ENCODE measurements around the gene HEXIM2.

HEXIM2 gene

GRCh38 chr17:45148183-45149036, 13.3 kb upstream of the HEXIM2 start, which contains the start of gene HEXIM1 (continued):
- no peak for TF ChIP-seq ZNF707 (tag by site-specific recombination; IDR thresholded peaks at IDR 0.05)
- no peak for TF ChIP-seq ZNF311 (tag by site-specific recombination; IDR thresholded peaks at IDR 0.05; ENCODE audit: borderline replicate concordance)
- no peak for TF ChIP-seq ZNF571 (tag by site-specific recombination; IDR thresholded peaks at IDR 0.05)
- peak; percentile 100 for TF ChIP-seq IKZF3 (tag by site-specific recombination; IDR thresholded peaks at IDR 0.05)
- TF ChIP-seq ZFP69B (tag by site-specific recombination; IDR thresholded peaks at IDR 0.05): peak; percentile 93
- no peak for TF ChIP-seq ZNF514 (tag by site-specific recombination; IDR thresholded peaks at IDR 0.05)
- TF ChIP-seq, protein P1, sequence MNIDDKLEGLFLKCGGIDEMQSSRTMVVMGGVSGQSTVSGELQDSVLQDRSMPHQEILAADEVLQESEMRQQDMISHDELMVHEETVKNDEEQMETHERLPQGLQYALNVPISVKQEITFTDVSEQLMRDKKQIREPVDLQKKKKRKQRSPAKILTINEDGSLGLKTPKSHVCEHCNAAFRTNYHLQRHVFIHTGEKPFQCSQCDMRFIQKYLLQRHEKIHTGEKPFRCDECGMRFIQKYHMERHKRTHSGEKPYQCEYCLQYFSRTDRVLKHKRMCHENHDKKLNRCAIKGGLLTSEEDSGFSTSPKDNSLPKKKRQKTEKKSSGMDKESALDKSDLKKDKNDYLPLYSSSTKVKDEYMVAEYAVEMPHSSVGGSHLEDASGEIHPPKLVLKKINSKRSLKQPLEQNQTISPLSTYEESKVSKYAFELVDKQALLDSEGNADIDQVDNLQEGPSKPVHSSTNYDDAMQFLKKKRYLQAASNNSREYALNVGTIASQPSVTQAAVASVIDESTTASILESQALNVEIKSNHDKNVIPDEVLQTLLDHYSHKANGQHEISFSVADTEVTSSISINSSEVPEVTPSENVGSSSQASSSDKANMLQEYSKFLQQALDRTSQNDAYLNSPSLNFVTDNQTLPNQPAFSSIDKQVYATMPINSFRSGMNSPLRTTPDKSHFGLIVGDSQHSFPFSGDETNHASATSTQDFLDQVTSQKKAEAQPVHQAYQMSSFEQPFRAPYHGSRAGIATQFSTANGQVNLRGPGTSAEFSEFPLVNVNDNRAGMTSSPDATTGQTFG (tag by site-specific recombination; IDR thresholded peaks at IDR 0.05; ENCODE audit: borderline replicate concordance): peak; percentile 98
- peak; percentile 98 for TF ChIP-seq ZNF24 (tag by site-specific recombination; IDR thresholded peaks at IDR 0.05)
- TF ChIP-seq ZNF747 (tag by site-specific recombination; IDR thresholded peaks at IDR 0.05): peak; percentile 99
- no peak for TF ChIP-seq ZNF248 (tag by site-specific recombination; IDR thresholded peaks at IDR 0.05)
- TF ChIP-seq ZNF174 (tag by site-specific recombination; IDR thresholded peaks at IDR 0.05): no peak
- peak; percentile 95 for TF ChIP-seq ZNF792 (tag by site-specific recombination; IDR thresholded peaks at IDR 0.05)
- peak; percentile 74 for TF ChIP-seq ZSCAN4 (tag by site-specific recombination; IDR thresholded peaks at IDR 0.05)
- TF ChIP-seq, protein P2, sequence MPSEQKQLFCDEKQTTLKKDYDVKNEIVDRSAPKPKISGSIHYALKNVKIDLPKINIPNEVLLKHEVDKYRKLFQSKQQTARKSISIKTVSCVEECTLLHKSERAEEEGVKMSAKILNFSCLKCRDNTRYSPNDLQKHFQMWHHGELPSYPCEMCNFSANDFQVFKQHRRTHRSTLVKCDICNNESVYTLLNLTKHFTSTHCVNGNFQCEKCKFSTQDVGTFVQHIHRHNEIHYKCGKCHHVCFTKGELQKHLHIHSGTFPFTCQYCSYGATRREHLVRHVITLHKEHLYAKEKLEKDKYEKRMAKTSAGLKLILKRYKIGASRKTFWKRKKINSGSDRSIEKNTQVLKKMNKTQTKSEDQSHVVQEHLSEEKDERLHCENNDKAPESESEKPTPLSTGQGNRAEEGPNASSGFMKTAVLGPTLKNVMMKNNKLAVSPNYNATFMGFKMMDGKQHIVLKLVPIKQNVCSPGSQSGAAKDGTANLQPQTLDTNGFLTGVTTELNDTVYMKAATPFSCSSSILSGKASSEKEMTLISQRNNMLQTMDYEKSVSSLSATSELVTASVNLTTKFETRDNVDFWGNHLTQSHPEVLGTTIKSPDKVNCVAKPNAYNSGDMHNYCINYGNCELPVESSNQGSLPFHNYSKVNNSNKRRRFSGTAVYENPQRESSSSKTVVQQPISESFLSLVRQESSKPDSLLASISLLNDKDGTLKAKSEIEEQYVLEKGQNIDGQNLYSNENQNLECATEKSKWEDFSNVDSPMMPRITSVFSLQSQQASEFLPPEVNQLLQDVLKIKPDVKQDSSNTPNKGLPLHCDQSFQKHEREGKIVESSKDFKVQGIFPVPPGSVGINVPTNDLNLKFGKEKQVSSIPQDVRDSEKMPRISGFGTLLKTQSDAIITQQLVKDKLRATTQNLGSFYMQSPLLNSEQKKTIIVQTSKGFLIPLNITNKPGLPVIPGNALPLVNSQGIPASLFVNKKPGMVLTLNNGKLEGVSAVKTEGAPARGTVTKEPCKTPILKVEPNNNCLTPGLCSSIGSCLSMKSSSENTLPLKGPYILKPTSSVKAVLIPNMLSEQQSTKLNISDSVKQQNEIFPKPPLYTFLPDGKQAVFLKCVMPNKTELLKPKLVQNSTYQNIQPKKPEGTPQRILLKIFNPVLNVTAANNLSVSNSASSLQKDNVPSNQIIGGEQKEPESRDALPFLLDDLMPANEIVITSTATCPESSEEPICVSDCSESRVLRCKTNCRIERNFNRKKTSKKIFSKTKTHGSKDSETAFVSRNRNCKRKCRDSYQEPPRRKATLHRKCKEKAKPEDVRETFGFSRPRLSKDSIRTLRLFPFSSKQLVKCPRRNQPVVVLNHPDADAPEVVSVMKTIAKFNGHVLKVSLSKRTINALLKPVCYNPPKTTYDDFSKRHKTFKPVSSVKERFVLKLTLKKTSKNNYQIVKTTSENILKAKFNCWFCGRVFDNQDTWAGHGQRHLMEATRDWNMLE (tag by site-specific recombination; conservative IDR thresholded peaks at IDR 0.05; ENCODE audit: low read depth): peak; percentile 27; the same call in 1 of the 2 replicates
- TF ChIP-seq, protein P3, sequence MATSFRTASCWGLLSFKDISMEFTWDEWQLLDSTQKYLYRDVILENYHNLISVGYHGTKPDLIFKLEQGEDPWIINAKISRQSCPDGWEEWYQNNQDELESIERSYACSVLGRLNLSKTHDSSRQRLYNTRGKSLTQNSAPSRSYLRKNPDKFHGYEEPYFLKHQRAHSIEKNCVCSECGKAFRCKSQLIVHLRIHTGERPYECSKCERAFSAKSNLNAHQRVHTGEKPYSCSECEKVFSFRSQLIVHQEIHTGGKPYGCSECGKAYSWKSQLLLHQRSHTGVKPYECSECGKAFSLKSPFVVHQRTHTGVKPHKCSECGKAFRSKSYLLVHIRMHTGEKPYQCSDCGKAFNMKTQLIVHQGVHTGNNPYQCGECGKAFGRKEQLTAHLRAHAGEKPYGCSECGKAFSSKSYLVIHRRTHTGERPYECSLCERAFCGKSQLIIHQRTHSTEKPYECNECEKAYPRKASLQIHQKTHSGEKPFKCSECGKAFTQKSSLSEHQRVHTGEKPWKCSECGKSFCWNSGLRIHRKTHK (tag by site-specific recombination; IDR thresholded peaks at IDR 0.05): no peak
- peak; percentile 13; the same call in 1 of the 2 replicates for TF ChIP-seq ZNF404 (tag by site-specific recombination; IDR thresholded peaks at IDR 0.05)
- peak; percentile 46; the same call in 1 of the 2 replicates for TF ChIP-seq ZNF488 (tag by site-specific recombination; IDR thresholded peaks at IDR 0.05)
- peak; percentile 95; the same call in 1 of the 2 replicates for TF ChIP-seq KLF7 (tag by site-specific recombination; IDR thresholded peaks at IDR 0.05; ENCODE audit: borderline replicate concordance)
- peak; percentile 80 for TF ChIP-seq GFI1B (tag by site-specific recombination; IDR thresholded peaks at IDR 0.05)
- TF ChIP-seq, protein P4, sequence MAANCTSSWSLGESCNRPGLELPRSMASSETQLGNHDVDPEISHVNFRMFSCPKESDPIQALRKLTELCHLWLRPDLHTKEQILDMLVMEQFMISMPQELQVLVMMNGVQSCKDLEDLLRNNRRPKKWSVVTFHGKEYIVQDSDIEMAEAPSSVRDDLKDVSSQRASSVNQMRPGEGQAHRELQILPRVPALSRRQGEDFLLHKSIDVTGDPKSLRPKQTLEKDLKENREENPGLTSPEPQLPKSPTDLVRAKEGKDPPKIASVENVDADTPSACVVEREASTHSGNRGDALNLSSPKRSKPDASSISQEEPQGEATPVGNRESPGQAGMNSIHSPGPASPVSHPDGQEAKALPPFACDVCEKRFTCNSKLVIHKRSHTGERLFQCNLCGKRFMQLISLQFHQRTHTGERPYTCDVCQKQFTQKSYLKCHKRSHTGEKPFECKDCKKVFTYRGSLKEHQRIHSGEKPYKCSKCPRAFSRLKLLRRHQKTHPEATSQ (tag by site-specific recombination; IDR thresholded peaks at IDR 0.05): peak; percentile 98
- TF ChIP-seq BCL6B (tag by site-specific recombination; IDR thresholded peaks at IDR 0.05): peak; percentile 75
- 0 out of 2 replicates have a peak, but pooled peaks have one; percentile 66 for TF ChIP-seq MYNN (tag by site-specific recombination; IDR thresholded peaks at IDR 0.05; ENCODE audit: borderline replicate concordance)
- TF ChIP-seq ZNF530 (tag by site-specific recombination; IDR thresholded peaks at IDR 0.05; ENCODE audit: low read depth): no peak

Data from HEK293 (cell line).